Transverse colon (tissue), 4 donors: ENCODE results near the gene RGCC. TPM values are rescaled to one million over a fixed set of nuclear protein-coding genes. Genes with fewer than 3 reads are reported as not detected.

Experiments used
- DNase-seq: peaks from one replicate; pipeline ENCODE4 v3.0.0-alpha.2; 2019
- H3K27ac ChIP-seq, 4 donors: fragments of 200-600 bp; sonication (generic); 2 replicates each; pipeline ENCODE4 v1.5.1; 2016 to 2018; ENCODE audit warnings: inconsistent platforms in 4 of 4
- H3K27me3 ChIP-seq: fragments of 200-600 bp; sonication (generic); 2 replicates; pipeline ENCODE4 v1.5.1; 2017; ENCODE audit warnings: inconsistent platforms
- H3K36me3 ChIP-seq, 4 donors: fragments of 200-600 bp; sonication (generic); 2 replicates each; pipeline ENCODE4 v1.5.1; 2017 to 2019; ENCODE audit warnings: inconsistent platforms in 4 of 4
- H3K4me1 ChIP-seq, 4 donors: fragments of 200-600 bp; sonication (generic); 2 replicates each; pipeline ENCODE4 v1.5.1; 2017 to 2020; ENCODE audit warnings: inconsistent platforms in 4 of 4
- H3K4me3 ChIP-seq, 4 donors: fragments of 200-600 bp; sonication (generic); 1 replicate in 1 of 4; 2 replicates in 3 of 4; pipeline versions ENCODE4 v1.5.1 to v1.6.1; 2017 to 2019; ENCODE audit warnings: inconsistent platforms in 4 of 4
- H3K9me3 ChIP-seq, 2 donors: fragments of 200-600 bp; sonication (generic); 2 replicates each; pipeline ENCODE4 v1.5.1; 2017 to 2019; ENCODE audit warnings: inconsistent platforms in 2 of 2
- EP300 ChIP-seq: sonication (generic); formaldehyde crosslinking; IDR thresholded peaks from one replicate; pipeline ENCODE4 v1.6.1; 2017; ENCODE audit warnings: antibody characterized with exemption, low read depth
- POLR2A ChIP-seq: fragments of 450-650 bp; IDR thresholded peaks from one replicate; pipeline ENCODE4 v1.6.1; 2016; ENCODE audit warnings: antibody characterized with exemption, mild to moderate bottlenecking, moderate library complexity
- POLR2AphosphoS5 ChIP-seq, 3 donors: sonication (generic); formaldehyde crosslinking; IDR thresholded peaks; one replicate each; pipeline ENCODE4 v1.6.1; 2016; ENCODE audit warnings: antibody characterized with exemption in 3 of 3
- WGBS, 2 donors: methylation state at CpG; one replicate each; pipeline ENCODE4 v1.1.5; 2018; ENCODE audit warnings: low coverage in 1 of 2; 5-methylcytosine and 5-hydroxymethylcytosine counted together
- in situ Hi-C, 4 donors: fragments of 200-750 bp; cut with MboI; loops; one replicate each; pipeline versions ENCODE4 v1.15.0 to v1.15.1; 2017; ENCODE audit warnings: low sequenced_read_pairs in 3 of 4, low pct_ligation_motif_present in 1 of 4, low pct_unique_long_range_greater_than_20kb in 1 of 4
- intact Hi-C: fragments of 100-400 bp; cut with DNase I; formaldehyde crosslinking; loops from one replicate; pipeline ENCODE4 v1.15.1; 2023; ENCODE audit warnings: low total_unique reads
- total RNA-seq, 4 donors: library from RNA; depleted of rRNA; stranded (reverse); fragments of >200 nt; gene quantifications; one replicate each; pipeline ENCODE4 v1.1.0, GENCODE V29; 2016
- TF ChIP-seq, protein P1 (sequence below), 5 experiments: fragments of 200-600 bp in 3 of 5; fragments of 450-650 bp in 2 of 5; sonication (generic) in 3 of 5; IDR thresholded peaks; 1 replicate in 2 of 5; 2 replicates in 3 of 5; pipeline ENCODE4 v1.5.1; 2016 to 2017; ENCODE audit warnings: antibody characterized with exemption in 5 of 5, inconsistent platforms in 3 of 5, mild to moderate bottlenecking in 2 of 5, moderate library complexity in 1 of 5

RGCC gene
- total RNA-seq, 4 donors from 2014 or later: 5.6 to 54.1 (median 35.6) TPM

DNA sequence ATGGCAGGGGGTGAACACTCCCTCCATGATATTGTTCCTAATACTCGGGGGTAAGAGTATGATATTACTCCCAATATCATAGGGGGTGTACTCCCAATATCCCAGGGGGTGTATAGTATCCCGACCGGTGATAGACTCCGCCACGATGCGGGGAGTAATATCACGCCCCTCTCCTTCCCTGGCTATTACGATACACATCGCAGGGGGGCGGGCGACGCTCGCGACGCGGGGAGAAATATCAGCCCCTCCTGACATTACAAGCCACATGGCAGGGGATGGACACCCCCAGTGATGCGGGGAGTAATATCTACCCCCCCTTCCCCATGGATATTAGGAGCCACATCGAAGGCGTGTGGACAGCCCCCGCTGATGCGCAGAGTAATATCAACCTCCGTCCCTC, 3.2 kb upstream of the RGCC start:
- Histone ChIP-seq H3K4me1 (peaks cover 4 to 24% (median 21%) of the 10 kb centered on the region in 4 donors), H3K4me3 (no peak overlapping the region), H3K9me3 (no peaks in the 10 kb centered on the region), H3K27ac (no peak overlapping the region), H3K36me3 (no peaks in the 10 kb centered on the region), H3K27me3 (peaks cover 31% of the 10 kb centered on the region)
- DNase-seq: no peak
- in situ Hi-C loops (no loop called here), intact Hi-C loops (no loop called here)
- no peak for TF ChIP-seq EP300
- no peak for TF ChIP-seq POLR2AphosphoS5 (IDR thresholded peaks at IDR 0.05)
- TF ChIP-seq, protein P1, sequence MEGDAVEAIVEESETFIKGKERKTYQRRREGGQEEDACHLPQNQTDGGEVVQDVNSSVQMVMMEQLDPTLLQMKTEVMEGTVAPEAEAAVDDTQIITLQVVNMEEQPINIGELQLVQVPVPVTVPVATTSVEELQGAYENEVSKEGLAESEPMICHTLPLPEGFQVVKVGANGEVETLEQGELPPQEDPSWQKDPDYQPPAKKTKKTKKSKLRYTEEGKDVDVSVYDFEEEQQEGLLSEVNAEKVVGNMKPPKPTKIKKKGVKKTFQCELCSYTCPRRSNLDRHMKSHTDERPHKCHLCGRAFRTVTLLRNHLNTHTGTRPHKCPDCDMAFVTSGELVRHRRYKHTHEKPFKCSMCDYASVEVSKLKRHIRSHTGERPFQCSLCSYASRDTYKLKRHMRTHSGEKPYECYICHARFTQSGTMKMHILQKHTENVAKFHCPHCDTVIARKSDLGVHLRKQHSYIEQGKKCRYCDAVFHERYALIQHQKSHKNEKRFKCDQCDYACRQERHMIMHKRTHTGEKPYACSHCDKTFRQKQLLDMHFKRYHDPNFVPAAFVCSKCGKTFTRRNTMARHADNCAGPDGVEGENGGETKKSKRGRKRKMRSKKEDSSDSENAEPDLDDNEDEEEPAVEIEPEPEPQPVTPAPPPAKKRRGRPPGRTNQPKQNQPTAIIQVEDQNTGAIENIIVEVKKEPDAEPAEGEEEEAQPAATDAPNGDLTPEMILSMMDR (IDR thresholded peaks at IDR 0.05): no peak
- no peak for TF ChIP-seq POLR2A
- 95 to 100% methylated on average over 10 to 22 of the region's 22 CpGs for WGBS, 2 donors

DNA sequence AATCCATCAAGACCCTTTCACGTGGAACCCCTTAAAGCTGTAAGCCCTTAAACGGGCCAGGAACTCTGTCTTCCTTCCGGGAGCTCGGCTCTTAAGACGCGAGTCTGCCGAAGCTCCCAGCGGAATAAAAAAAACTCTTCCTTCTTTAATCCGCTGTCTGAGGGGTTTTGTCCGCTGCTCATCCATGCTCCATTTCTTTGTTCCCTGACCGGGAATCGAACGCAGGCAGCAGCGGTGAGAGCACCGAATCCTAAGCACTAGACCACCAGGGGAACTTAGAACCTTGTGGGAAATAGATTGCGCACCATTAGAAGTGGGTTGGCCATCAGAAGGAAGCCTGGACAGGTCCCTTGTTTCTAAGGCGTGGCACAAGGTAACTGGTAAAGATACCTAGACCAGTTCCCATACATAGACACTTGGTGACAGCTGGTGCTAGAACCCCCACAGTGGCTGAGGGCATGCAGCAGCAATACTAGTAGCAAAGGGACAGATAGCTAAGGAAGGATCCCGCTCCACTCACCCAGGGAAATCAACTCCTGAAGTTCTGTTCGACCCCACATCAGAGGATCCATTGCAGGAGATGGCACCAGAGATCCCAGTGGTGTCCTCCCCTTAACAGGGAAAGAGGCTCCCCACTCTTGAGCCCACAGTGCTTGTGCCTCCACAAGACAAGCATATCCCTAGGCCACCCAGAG, 1.5 kb upstream of the RGCC start:
- in situ Hi-C loops: no loop called here
- H3K27ac ChIP-seq: no peak overlapping the region
- intact Hi-C loops: no loop called here
- H3K27me3 ChIP-seq: peaks cover 42% of the 10 kb centered on the region
- WGBS, 2 donors: 65 to 66% methylated on average over 11 to 19 of the region's 19 CpGs
- H3K36me3 ChIP-seq: peaks cover 0 to 2% (median 0%) of the 10 kb centered on the region in 4 donors
- no peak for DNase-seq
- H3K4me1 ChIP-seq: peaks cover 4 to 24% (median 21%) of the 10 kb centered on the region in 4 donors
- H3K9me3 ChIP-seq: no peaks in the 10 kb centered on the region
- TF ChIP-seq, protein P1 (IDR thresholded peaks at IDR 0.05): no peak
- TF ChIP-seq EP300: no peak
- no peak for TF ChIP-seq POLR2AphosphoS5 (IDR thresholded peaks at IDR 0.05)
- TF ChIP-seq POLR2A: no peak
- H3K4me3 ChIP-seq: no peak overlapping the region

DNA sequence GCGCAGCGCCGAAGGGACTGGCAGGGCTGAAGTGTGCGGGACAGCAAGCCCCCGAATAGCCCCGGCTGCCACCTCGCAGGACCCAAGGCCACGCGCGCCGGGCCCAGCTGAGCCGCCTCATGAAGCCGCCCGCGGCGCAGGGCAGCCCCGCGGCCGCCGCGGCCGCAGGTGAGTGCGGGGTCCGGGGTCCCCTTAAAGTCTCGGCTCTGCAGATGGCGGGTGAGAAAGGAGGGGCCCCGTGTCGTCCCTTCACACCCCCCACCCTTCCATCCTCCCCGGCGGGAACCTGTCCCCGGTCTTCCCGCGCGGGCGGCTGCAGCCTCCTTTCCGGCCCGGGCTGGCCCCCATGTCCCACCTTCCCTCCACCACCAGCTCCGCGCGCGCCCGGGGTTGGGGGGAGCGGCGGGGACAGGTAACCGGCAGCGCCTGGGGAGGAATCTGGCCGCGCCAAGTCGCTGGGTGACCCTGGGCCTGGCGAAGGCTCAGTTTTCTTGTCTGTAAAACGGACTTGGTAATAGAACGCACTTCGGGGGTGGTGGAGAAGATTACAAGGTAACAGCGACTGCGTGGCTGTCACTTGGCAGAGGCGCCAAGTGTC, 338 bp downstream of the RGCC start:
- intact Hi-C loops (no loop called here), in situ Hi-C loops (no loop called here)
- H3K27ac ChIP-seq: peak overlapping the region; percentile 53 to 71 (median 60)
- TF ChIP-seq, protein P1 (IDR thresholded peaks at IDR 0.05): no peak
- H3K4me3 ChIP-seq: peak overlapping the region; percentile 56 to 66 (median 64)
- WGBS, 2 donors: 1% methylated on average over 14 of the region's 56 CpGs; no CpG with 5 or more reads in 1 of the 2 donors
- peaks cover 42% of the 10 kb centered on the region for H3K27me3 ChIP-seq
- peaks cover 4 to 24% (median 21%) of the 10 kb centered on the region in 4 donors for H3K4me1 ChIP-seq
- no peaks in the 10 kb centered on the region for H3K9me3 ChIP-seq
- H3K36me3 ChIP-seq: peaks cover 0 to 2% (median 0%) of the 10 kb centered on the region in 4 donors
- no peak for DNase-seq

DNA sequence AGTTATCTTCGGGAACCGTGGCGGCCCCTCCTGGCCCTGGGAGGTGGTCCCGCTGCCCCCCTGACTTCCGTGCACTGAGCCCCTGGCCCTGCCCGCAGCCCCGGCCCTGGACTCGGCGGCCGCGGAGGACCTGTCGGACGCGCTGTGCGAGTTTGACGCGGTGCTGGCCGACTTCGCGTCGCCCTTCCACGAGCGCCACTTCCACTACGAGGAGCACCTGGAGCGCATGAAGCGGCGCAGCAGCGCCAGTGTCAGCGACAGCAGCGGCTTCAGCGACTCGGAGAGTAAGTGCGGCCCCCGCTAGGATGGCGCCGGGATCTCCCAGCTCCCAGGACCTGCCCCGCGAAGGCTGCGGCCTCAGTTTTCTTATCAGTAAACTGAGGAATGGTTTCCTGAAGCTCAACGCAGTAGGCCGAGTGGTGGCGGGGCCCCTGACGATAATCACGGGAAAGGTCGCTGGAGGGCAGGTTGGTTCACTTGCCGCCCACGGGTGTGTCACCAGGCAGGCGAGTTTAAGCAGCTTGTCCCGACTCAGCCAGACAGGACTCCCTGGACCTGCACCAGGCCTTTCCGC, 924 bp downstream of the RGCC start:
- Histone ChIP-seq H3K4me3 (peak overlapping the region; percentile 56 to 66 (median 64)), H3K4me1 (peaks cover 4 to 24% (median 21%) of the 10 kb centered on the region in 4 donors), H3K36me3 (peaks cover 0 to 2% (median 0%) of the 10 kb centered on the region in 4 donors), H3K27ac (peak overlapping the region; percentile 53 to 71 (median 60)), H3K9me3 (no peaks in the 10 kb centered on the region), H3K27me3 (peaks cover 42% of the 10 kb centered on the region)
- peak; percentile 36 for DNase-seq
- TF ChIP-seq POLR2A: no peak
- no peak for TF ChIP-seq POLR2AphosphoS5 (IDR thresholded peaks at IDR 0.05)
- TF ChIP-seq, protein P1 (IDR thresholded peaks at IDR 0.05): no peak
- no peak for TF ChIP-seq EP300
- intact Hi-C loops (no loop called here), in situ Hi-C loops (no loop called here)
- 2% methylated on average over 50 of the region's 50 CpGs; no CpG with 5 or more reads in 1 of the 2 donors for WGBS, 2 donors
